Adipose tissue (tissue), 3 donors: ENCODE data around the gene TMEM39B. TPM values are rescaled to one million over a fixed set of nuclear protein-coding genes. Genes with fewer than 3 reads are reported as not detected.

Experiments used
- H3K27ac ChIP-seq: one replicate; pipeline ENCODE4 v1.5.1; 2013; ENCODE audit warnings: low read depth, low read length
- WGBS, 3 donors: extraction: QIAGEN DNeasy Blood & Tissue Kit; methylation state at CpG; one replicate each; pipeline ENCODE4 v1.1.7; 2013; 5-methylcytosine and 5-hydroxymethylcytosine counted together
- polyA plus RNA-seq, 3 donors: library from polyadenylated mRNA; stranded (reverse); fragments of 200-250 nt; gene quantifications; one replicate each; pipeline ENCODE4 v1.2.3, GENCODE V29; 2013
- donor health status: healthy with polysubstance abuse.
- donor health status: Bipolar disorder and iron deficiency.
- donor health status: healthy.

The TMEM39B gene
- 10 to 100 TPM in 2 of 3 donors, 1 to 10 TPM in 1; 6.2 to 13.2 (median 10.1) TPM for polyA plus RNA-seq

- H3K27ac ChIP-seq: no peak within 1 kb of the TSS
- WGBS, 3 donors: 0% methylated on average over 56 to 67 of the region's 67 CpGs
These were observed at the start of gene TMEM39B for GRCh38 chr1:32072622-32073298. Gene TMEM39B (plus strand): TSS chr1:32072939. CDS start chr1:32073048, 109 bp downstream.

- 36 to 77% (median 68%) methylated on average over 3 of the region's 3 CpGs for WGBS, 3 donors
These were observed 49.4 kb upstream of the TMEM39B start for GRCh38 chr1:32023351-32023750.

GRCh38 chr1:32025515-32025914, 47.2 kb upstream of the TMEM39B start:
- WGBS, 3 donors: 65 to 83% (median 75%) methylated on average over 5 to 6 of the region's 6 CpGs
- H3K27ac ChIP-seq: no peak overlapping the region

More at GRCh38 chr1:32023351-32023750, 49.4 kb upstream of the TMEM39B start:
- H3K27ac ChIP-seq: no peak overlapping the region

- H3K27ac ChIP-seq: no peak overlapping the region
- WGBS, 3 donors: 94 to 99% (median 99%) methylated on average over 3 of the region's 3 CpGs
These were observed 44.0 kb upstream of the TMEM39B start for GRCh38 chr1:32028746-32029145.

- no peak overlapping the region for H3K27ac ChIP-seq
- WGBS, 3 donors: 81 to 90% (median 84%) methylated on average over 8 of the region's 8 CpGs
These were observed 41.0 kb upstream of the TMEM39B start for GRCh38 chr1:32031578-32032274.

GRCh38 chr1:32032275-32032615, 40.5 kb upstream of the TMEM39B start:
- WGBS, 3 donors: 61 to 89% (median 76%) methylated on average over 2 of the region's 2 CpGs
- no peak overlapping the region for H3K27ac ChIP-seq

- no peak overlapping the region for H3K27ac ChIP-seq
- WGBS, 3 donors: 86 to 92% (median 88%) methylated on average over 3 of the region's 3 CpGs
These were observed 37.6 kb upstream of the TMEM39B start for GRCh38 chr1:32035119-32035518.

GRCh38 chr1:32040711-32041110, 32.0 kb upstream of the TMEM39B start:
- WGBS, 3 donors: 78 to 92% (median 87%) methylated on average over 3 of the region's 3 CpGs
- no peak overlapping the region for H3K27ac ChIP-seq

GRCh38 chr1:32042330-32042729, 30.4 kb upstream of the TMEM39B start:
- no peak overlapping the region for H3K27ac ChIP-seq
- WGBS, 3 donors: 69 to 80% (median 72%) methylated on average over 5 of the region's 5 CpGs

GRCh38 chr1:32044234-32044633, 28.5 kb upstream of the TMEM39B start:
- 82 to 91% (median 83%) methylated on average over 1 of the region's 1 CpG for WGBS, 3 donors

GRCh38 chr1:32045772-32046171, 27.0 kb upstream of the TMEM39B start:
- no peak overlapping the region for H3K27ac ChIP-seq
- 63 to 94% (median 72%) methylated on average over 2 of the region's 2 CpGs for WGBS, 3 donors

More at GRCh38 chr1:32044234-32044633, 28.5 kb upstream of the TMEM39B start:
- no peak overlapping the region for H3K27ac ChIP-seq

GRCh38 chr1:32047701-32048100, 25.0 kb upstream of the TMEM39B start:
- H3K27ac ChIP-seq: no peak overlapping the region

- WGBS, 3 donors: 79 to 85% (median 83%) methylated on average over 2 of the region's 2 CpGs
- no peak overlapping the region for H3K27ac ChIP-seq
These were observed 24.3 kb upstream of the TMEM39B start for GRCh38 chr1:32048440-32048839.

GRCh38 chr1:32051706-32052105, 21.0 kb upstream of the TMEM39B start:
- no peak overlapping the region for H3K27ac ChIP-seq
- 95 to 98% (median 96%) methylated on average over 1 of the region's 1 CpG for WGBS, 3 donors

GRCh38 chr1:32052887-32053286, 19.9 kb upstream of the TMEM39B start:
- H3K27ac ChIP-seq: no peak overlapping the region
- 92 to 98% (median 93%) methylated on average over 4 of the region's 4 CpGs for WGBS, 3 donors

GRCh38 chr1:32055416-32055815, 17.3 kb upstream of the TMEM39B start:
- WGBS, 3 donors: 85 to 95% (median 87%) methylated on average over 5 of the region's 5 CpGs
- H3K27ac ChIP-seq: no peak overlapping the region

GRCh38 chr1:32056598-32056997, 16.1 kb upstream of the TMEM39B start:
- whole genome bisulfite sequencing, 3 donors: 96 to 100% (median 97%) methylated on average over 1 of the region's 1 CpG
- H3K27ac ChIP-seq: no peak overlapping the region

- no peak overlapping the region for H3K27ac ChIP-seq
These were observed 11.8 kb upstream of the TMEM39B start for GRCh38 chr1:32060914-32061313.

GRCh38 chr1:32062867-32063230, 9.9 kb upstream of the TMEM39B start:
- no peak overlapping the region for H3K27ac ChIP-seq
- 69 to 80% (median 78%) methylated on average over 4 of the region's 4 CpGs for WGBS, 3 donors

GRCh38 chr1:32063261-32063681, 9.5 kb upstream of the TMEM39B start:
- no peak overlapping the region for H3K27ac ChIP-seq
- WGBS, 3 donors: 22 to 43% (median 40%) methylated on average over 1 of the region's 1 CpG
